Activated CD4-positive, CD25-positive, alpha-beta regulatory T cell treated with anti-CD3 and anti-CD28 coated beads, Interleukin-2, amount 50 U/mL, for 16 hours (primary cell): ENCODE measurements around the gene C2orf68.
"Not testable (repeated sequence)": the region's sequence is repeated elsewhere in the genome, so short reads cannot be mapped to it uniquely, and the experiment has no call there.

Experiments
- DNase-seq: peaks from one replicate; pipeline ENCODE4 v3.0.0-alpha.2; 2020; ENCODE audit warnings: low read depth, low spot score

Gene C2orf68

GRCh38 chr2:85631316-85631715, 19.4 kb upstream of the C2orf68 start:
- DNase-seq, result no peak

- DNase-seq, result no peak
These were observed 16.8 kb upstream of the C2orf68 start for GRCh38 chr2:85628658-85629057.

GRCh38 chr2:85623991-85624390, 12.1 kb upstream of the C2orf68 start:
- DNase-seq, result no peak

GRCh38 chr2:85621338-85621737, 9.5 kb upstream of the C2orf68 start:
- DNase-seq, result no peak

GRCh38 chr2:85619617-85620016, 7.8 kb upstream of the C2orf68 start:
- DNase-seq, result no peak

GRCh38 chr2:85617723-85618122, 5.9 kb upstream of the C2orf68 start:
- DNase-seq, result not testable (repeated sequence)

- no peak for DNase-seq
These were observed 3.5 kb upstream of the C2orf68 start for GRCh38 chr2:85615413-85615728.

- not testable (repeated sequence) for DNase-seq
These were observed 2.9 kb upstream of the C2orf68 start for GRCh38 chr2:85614757-85615156.

GRCh38 chr2:85613717-85614515, 2.0 kb upstream of the C2orf68 start:
- no peak for DNase-seq

- no peak for DNase-seq
These were observed 605 bp downstream of the C2orf68 start for GRCh38 chr2:85611217-85611704.

- no peak for DNase-seq
These were observed 4.3 kb downstream of the C2orf68 start for GRCh38 chr2:85607268-85608215.

- no peak for DNase-seq
These were observed 5.8 kb downstream of the C2orf68 start for GRCh38 chr2:85606116-85606455.

- no peak for DNase-seq
These were observed 6.3 kb downstream of the C2orf68 start for GRCh38 chr2:85605406-85606115.

- DNase-seq, result no peak
These were observed 7.1 kb downstream of the C2orf68 start for GRCh38 chr2:85604568-85605339.

- DNase-seq, result not testable (repeated sequence)
These were observed 7.8 kb downstream of the C2orf68 start for GRCh38 chr2:85604133-85604444.

GRCh38 chr2:85602476-85603234, 9.2 kb downstream of the C2orf68 start, which contains the start of gene TMEM150A:
Gene TMEM150A (minus strand): TSS chr2:85602698. CDS start chr2:85601948, 750 bp downstream.
- peak; percentile 69 for DNase-seq

- no peak for DNase-seq
These were observed 9.9 kb downstream of the C2orf68 start for GRCh38 chr2:85601771-85602475.

GRCh38 chr2:85600951-85601770, 10.7 kb downstream of the C2orf68 start:
- no peak for DNase-seq

GRCh38 chr2:85600235-85600575, 11.7 kb downstream of the C2orf68 start:
- no peak for DNase-seq
